WTC11 (cell line): ENCODE measurements around the gene NUP155. TPM values are rescaled to one million over a fixed set of nuclear protein-coding genes. Genes with fewer than 3 reads are reported as not detected.
"Not testable (repeated sequence)": the region's sequence is repeated elsewhere in the genome, so short reads cannot be mapped to it uniquely, and the experiment has no call there.

Source experiments
- ATAC-seq: fragments of 200-7000 bp; cut with Tn5 transposase; 2 replicates; pipeline ENCODE4 v1.10.0; 2021; ENCODE audit warnings: mild to moderate bottlenecking, moderate library complexity
- CTCF ChIA-PET: fragments of 300-600 bp; sonication (Branson Sonifier 250); formaldehyde crosslinking; loops from one replicate; lab custom pipeline; 2021; ENCODE audit warnings: antibody characterized with exemption; lab: Charles Lee
- POLR2A ChIA-PET: fragments of 350-600 bp; sonication (Branson Sonifier 250); formaldehyde crosslinking; loops from one replicate; lab custom pipeline; 2021; ENCODE audit warnings: antibody characterized with exemption; lab: Charles Lee
- DNase-seq: peaks from one replicate; pipeline ENCODE4 v3.0.0; 2021; ENCODE audit warnings: low spot score
- H3K27ac Mint-ChIP-seq: 2 replicates; pipeline ENCODE4 v1.8.0; 2021; ENCODE audit warnings: mixed read lengths
- H3K27me3 Mint-ChIP-seq: 2 replicates; pipeline ENCODE4 v1.8.0; 2021; ENCODE audit warnings: low read depth, mild to moderate bottlenecking, moderate library complexity, mixed read lengths
- H3K36me3 Mint-ChIP-seq: 2 replicates; pipeline ENCODE4 v1.8.0; 2021; ENCODE audit warnings: mixed read lengths
- H3K4me1 Mint-ChIP-seq: 2 replicates; pipeline ENCODE4 v1.8.0; 2022; ENCODE audit warnings: mixed read lengths
- H3K4me3 Mint-ChIP-seq: 2 replicates; pipeline ENCODE4 v1.8.0; 2021; ENCODE audit warnings: mild to moderate bottlenecking, moderate library complexity, mixed read lengths
- H3K9me3 Mint-ChIP-seq: 2 replicates; pipeline ENCODE4 v1.8.0; 2021; ENCODE audit warnings: mixed read lengths
- CREM ChIP-seq: sonication (generic); formaldehyde crosslinking; IDR thresholded peaks from 2 replicates; pipeline ENCODE4 v1.8.1; 2022; ENCODE audit warnings: mild to moderate bottlenecking, missing genetic modification reagents, moderate library complexity
- ETV6 ChIP-seq: sonication (generic); formaldehyde crosslinking; IDR thresholded peaks from 2 replicates; pipeline ENCODE4 v1.8.1; 2022; ENCODE audit warnings: mild to moderate bottlenecking, missing genetic modification reagents
- FOXK1 ChIP-seq: sonication (generic); formaldehyde crosslinking; IDR thresholded peaks from 2 replicates; pipeline ENCODE4 v1.8.0; 2022; ENCODE audit warnings: mild to moderate bottlenecking, moderate library complexity, missing genetic modification reagents
- GABPB1 ChIP-seq: sonication (generic); formaldehyde crosslinking; IDR thresholded peaks from 2 replicates; pipeline ENCODE4 v1.8.1; 2023; ENCODE audit warnings: mild to moderate bottlenecking, missing genetic modification reagents
- MYBL2 ChIP-seq: sonication (generic); formaldehyde crosslinking; IDR thresholded peaks from 2 replicates; pipeline ENCODE4 v1.8.1; 2023; ENCODE audit warnings: mild to moderate bottlenecking, moderate library complexity, missing genetic modification reagents
- SP1 ChIP-seq: sonication (generic); formaldehyde crosslinking; conservative IDR thresholded peaks from 2 replicates; pipeline ENCODE4 v1.8.1; 2022; ENCODE audit warnings: missing genetic modification reagents
- TEAD1 ChIP-seq: sonication (generic); formaldehyde crosslinking; IDR thresholded peaks from 2 replicates; pipeline ENCODE4 v1.8.0; 2022; ENCODE audit warnings: mild to moderate bottlenecking, missing genetic modification reagents
- ZBTB21 ChIP-seq: sonication (generic); formaldehyde crosslinking; IDR thresholded peaks from 2 replicates; pipeline ENCODE4 v1.8.1; 2023; ENCODE audit warnings: mild to moderate bottlenecking, missing genetic modification reagents, borderline replicate concordance
- ZNF396 ChIP-seq: fragments of 250-450 bp; sonication (Bioruptor Pico); IDR thresholded peaks from 2 replicates; pipeline ENCODE4 v1.8.0; 2021; ENCODE audit warnings: mild to moderate bottlenecking, moderate library complexity, borderline replicate concordance
- total RNA-seq: library from RNA; stranded (reverse); gene quantifications from 3 replicates; pipeline ENCODE4 v1.2.3, GENCODE V29; 2021
- TF ChIP-seq, protein P1 (sequence below): sonication (generic); formaldehyde crosslinking; IDR thresholded peaks from 2 replicates; pipeline ENCODE4 v1.8.0; 2023; ENCODE audit warnings: missing genetic modification reagents, mild to moderate bottlenecking, borderline replicate concordance
- TF ChIP-seq, protein P2 (sequence below): sonication (generic); formaldehyde crosslinking; IDR thresholded peaks from 2 replicates; pipeline ENCODE4 v1.8.0; 2022; ENCODE audit warnings: mild to moderate bottlenecking, missing genetic modification reagents
- TF ChIP-seq, protein P3 (sequence below): sonication (generic); formaldehyde crosslinking; IDR thresholded peaks from 2 replicates; pipeline ENCODE4 v1.8.0; 2022; ENCODE audit warnings: mild to moderate bottlenecking, missing genetic modification reagents
- TF ChIP-seq, protein P4 (sequence below): sonication (generic); formaldehyde crosslinking; IDR thresholded peaks from 2 replicates; pipeline ENCODE4 v1.8.0; 2023; ENCODE audit warnings: mild to moderate bottlenecking, missing genetic modification reagents

Gene NUP155
- total RNA-seq, 1 experiment from 2014 or later: 92.1 TPM

DNA sequence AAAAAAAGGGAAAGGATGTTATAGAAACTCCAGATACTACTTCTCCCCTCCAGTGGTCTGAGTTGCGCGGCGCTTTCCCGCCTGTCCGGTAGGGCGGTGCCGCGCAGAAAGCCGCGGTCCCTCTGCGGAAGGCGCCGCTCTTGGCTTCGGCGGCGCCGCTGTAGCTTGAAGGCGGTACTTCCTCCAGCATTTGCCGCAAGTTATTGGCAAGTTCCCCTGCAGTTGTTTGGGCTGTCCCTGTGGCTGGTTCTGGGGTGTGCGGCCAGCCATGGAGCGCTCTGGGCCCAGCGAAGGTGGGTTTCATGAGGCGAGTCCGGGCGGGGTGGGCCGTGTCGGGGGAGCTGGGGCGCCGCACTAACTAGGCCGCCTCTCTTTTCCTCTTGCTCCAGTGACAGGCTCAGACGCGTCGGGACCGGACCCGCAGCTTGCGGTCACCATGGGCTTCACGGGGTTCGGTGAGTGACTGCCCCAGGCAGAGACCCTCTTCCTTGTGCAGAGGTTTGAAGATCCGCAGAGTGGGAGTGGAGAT lies 8.3 kb upstream of the NUP155 start, which contains the start of gene WDR70:
WDR70 (plus strand) TSS at position 219 of the 529 bp plus-strand sequence; CDS start at position 269, 50 bp downstream.
- Mint-ChIP-seq H3K4me3 (peak within 1 kb of the TSS; percentile 96), H3K27me3 (peaks cover 13% of the 10 kb centered on the region), H3K27ac (peak within 1 kb of the TSS; percentile 66)
- CTCF ChIA-PET: interaction anchor here (0.6 to 1.2 kb wide), 8 partner anchors 8 to 869 kb away, joined by 4 to 13 read pairs (median 5); partner anchors contain the start of gene NUP155
- DNase-seq (peak; percentile 81), ATAC-seq (peak; percentile 100)
- not testable (repeated sequence) for H3K36me3 Mint-ChIP-seq, H3K4me1 Mint-ChIP-seq, H3K9me3 Mint-ChIP-seq
- peak; percentile 95 for TF ChIP-seq FOXK1 (CRISPR knock-in tag)
- TF ChIP-seq, protein P1, sequence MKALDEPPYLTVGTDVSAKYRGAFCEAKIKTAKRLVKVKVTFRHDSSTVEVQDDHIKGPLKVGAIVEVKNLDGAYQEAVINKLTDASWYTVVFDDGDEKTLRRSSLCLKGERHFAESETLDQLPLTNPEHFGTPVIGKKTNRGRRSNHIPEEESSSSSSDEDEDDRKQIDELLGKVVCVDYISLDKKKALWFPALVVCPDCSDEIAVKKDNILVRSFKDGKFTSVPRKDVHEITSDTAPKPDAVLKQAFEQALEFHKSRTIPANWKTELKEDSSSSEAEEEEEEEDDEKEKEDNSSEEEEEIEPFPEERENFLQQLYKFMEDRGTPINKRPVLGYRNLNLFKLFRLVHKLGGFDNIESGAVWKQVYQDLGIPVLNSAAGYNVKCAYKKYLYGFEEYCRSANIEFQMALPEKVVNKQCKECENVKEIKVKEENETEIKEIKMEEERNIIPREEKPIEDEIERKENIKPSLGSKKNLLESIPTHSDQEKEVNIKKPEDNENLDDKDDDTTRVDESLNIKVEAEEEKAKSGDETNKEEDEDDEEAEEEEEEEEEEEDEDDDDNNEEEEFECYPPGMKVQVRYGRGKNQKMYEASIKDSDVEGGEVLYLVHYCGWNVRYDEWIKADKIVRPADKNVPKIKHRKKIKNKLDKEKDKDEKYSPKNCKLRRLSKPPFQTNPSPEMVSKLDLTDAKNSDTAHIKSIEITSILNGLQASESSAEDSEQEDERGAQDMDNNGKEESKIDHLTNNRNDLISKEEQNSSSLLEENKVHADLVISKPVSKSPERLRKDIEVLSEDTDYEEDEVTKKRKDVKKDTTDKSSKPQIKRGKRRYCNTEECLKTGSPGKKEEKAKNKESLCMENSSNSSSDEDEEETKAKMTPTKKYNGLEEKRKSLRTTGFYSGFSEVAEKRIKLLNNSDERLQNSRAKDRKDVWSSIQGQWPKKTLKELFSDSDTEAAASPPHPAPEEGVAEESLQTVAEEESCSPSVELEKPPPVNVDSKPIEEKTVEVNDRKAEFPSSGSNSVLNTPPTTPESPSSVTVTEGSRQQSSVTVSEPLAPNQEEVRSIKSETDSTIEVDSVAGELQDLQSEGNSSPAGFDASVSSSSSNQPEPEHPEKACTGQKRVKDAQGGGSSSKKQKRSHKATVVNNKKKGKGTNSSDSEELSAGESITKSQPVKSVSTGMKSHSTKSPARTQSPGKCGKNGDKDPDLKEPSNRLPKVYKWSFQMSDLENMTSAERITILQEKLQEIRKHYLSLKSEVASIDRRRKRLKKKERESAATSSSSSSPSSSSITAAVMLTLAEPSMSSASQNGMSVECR: peak; percentile 67; the same call in 1 of the 2 replicates
- TF ChIP-seq, protein P2, sequence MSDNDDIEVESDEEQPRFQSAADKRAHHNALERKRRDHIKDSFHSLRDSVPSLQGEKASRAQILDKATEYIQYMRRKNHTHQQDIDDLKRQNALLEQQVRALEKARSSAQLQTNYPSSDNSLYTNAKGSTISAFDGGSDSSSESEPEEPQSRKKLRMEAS (CRISPR knock-in tag): peak; percentile 47; the same call in 1 of the 2 replicates
- TF ChIP-seq GABPB1 (CRISPR knock-in tag): peak; percentile 73
- TF ChIP-seq MYBL2 (CRISPR knock-in tag): 0 out of 2 replicates have a peak, but pooled peaks have one; percentile 29
- peak; percentile 82 for TF ChIP-seq ETV6 (CRISPR knock-in tag)
- TF ChIP-seq SP1 (CRISPR knock-in tag): peak; percentile 80
- peak; percentile 79 for TF ChIP-seq CREM (CRISPR knock-in tag)
- TF ChIP-seq, protein P3, sequence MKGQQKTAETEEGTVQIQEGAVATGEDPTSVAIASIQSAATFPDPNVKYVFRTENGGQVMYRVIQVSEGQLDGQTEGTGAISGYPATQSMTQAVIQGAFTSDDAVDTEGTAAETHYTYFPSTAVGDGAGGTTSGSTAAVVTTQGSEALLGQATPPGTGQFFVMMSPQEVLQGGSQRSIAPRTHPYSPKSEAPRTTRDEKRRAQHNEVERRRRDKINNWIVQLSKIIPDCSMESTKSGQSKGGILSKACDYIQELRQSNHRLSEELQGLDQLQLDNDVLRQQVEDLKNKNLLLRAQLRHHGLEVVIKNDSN: peak; percentile 13; the same call in 1 of the 2 replicates
- TF ChIP-seq ZBTB21: peak; percentile 53; the same call in 1 of the 2 replicates
- TF ChIP-seq TEAD1 (CRISPR knock-in tag): peak; percentile 24; the same call in 1 of the 2 replicates
- POLR2A ChIA-PET: interaction anchor here (0.6 to 1.4 kb wide), 5 partner anchors 8 to 728 kb away, joined by 3 to 12 read pairs (median 4); partner anchors contain the start of gene NUP155

DNA sequence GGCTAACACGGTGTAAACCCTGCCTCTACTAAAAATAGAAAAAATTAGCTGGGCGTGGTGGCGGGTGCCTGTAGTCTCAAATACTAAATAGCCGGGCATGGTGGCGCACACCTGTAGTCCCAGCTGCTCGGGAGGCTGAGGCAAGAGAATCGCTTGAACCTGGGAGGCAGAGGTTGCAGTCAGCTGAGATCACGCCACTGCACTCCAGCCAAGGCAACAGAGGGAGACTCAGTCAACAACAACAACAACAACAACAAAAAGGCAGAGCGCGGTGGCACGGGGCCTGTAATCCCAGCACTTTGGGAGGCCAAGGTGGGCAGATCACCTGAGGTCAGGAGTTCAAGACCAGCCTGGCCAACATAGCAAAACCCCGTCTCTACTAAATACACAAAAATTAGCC lies 7.2 kb upstream of the NUP155 start:
- H3K27ac Mint-ChIP-seq, CTCF ChIA-PET, ATAC-seq, H3K4me1 Mint-ChIP-seq, H3K36me3 Mint-ChIP-seq, POLR2A ChIA-PET, H3K9me3 Mint-ChIP-seq, DNase-seq: not testable (repeated sequence)
- peak overlapping the region; percentile 45 for H3K4me3 Mint-ChIP-seq
- peaks cover 19% of the 10 kb centered on the region for H3K27me3 Mint-ChIP-seq

DNA sequence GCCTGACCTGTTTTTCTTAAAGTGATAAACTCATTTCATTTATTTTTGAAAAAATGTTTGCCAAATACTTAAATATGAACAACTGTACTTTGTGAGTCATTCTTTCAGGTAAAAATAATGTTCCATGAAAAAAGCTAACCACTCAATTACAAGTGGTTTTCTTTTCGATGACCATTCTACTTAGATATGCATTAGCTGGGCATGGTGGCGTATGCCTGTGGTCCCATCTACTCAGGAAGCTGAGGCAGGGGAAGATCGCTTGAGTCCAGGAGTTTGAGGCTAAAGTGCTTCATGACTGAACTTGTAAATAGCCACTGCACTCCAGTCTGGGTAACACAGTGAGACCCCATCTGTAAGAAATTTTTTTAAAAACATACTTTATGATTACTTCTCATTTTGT lies 4.2 kb upstream of the NUP155 start:
- Mint-ChIP-seq H3K4me3 (no peak overlapping the region), H3K4me1 (peaks cover 9% of the 10 kb centered on the region), H3K36me3 (peaks cover 3% of the 10 kb centered on the region; the same call in 1 of the 2 replicates), H3K27ac (no peak overlapping the region), H3K27me3 (peaks cover 27% of the 10 kb centered on the region), H3K9me3 (no peaks in the 10 kb centered on the region)
- POLR2A ChIA-PET: no interaction called here
- CTCF ChIA-PET: no interaction called here
- no peak for ATAC-seq
- TF ChIP-seq ZNF396 (CRISPR knock-in tag): no peak
- TF ChIP-seq, protein P4, sequence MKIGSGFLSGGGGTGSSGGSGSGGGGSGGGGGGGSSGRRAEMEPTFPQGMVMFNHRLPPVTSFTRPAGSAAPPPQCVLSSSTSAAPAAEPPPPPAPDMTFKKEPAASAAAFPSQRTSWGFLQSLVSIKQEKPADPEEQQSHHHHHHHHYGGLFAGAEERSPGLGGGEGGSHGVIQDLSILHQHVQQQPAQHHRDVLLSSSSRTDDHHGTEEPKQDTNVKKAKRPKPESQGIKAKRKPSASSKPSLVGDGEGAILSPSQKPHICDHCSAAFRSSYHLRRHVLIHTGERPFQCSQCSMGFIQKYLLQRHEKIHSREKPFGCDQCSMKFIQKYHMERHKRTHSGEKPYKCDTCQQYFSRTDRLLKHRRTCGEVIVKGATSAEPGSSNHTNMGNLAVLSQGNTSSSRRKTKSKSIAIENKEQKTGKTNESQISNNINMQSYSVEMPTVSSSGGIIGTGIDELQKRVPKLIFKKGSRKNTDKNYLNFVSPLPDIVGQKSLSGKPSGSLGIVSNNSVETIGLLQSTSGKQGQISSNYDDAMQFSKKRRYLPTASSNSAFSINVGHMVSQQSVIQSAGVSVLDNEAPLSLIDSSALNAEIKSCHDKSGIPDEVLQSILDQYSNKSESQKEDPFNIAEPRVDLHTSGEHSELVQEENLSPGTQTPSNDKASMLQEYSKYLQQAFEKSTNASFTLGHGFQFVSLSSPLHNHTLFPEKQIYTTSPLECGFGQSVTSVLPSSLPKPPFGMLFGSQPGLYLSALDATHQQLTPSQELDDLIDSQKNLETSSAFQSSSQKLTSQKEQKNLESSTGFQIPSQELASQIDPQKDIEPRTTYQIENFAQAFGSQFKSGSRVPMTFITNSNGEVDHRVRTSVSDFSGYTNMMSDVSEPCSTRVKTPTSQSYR (CRISPR knock-in tag): no peak
- DNase-seq: no peak
